Coronary artery (tissue), 2 donors: ENCODE measurements around the gene ADCY9.
"Not testable (repeated sequence)": the region's sequence is repeated elsewhere in the genome, so short reads cannot be mapped to it uniquely, and the experiment has no call there.

Experiments
- DNase-seq: peaks from one replicate; pipeline ENCODE4 v3.0.0-alpha.2; 2017; ENCODE audit warnings: low spot score
- H3K27ac ChIP-seq, 2 donors: fragments of 200-600 bp; sonication (generic); one replicate each; pipeline ENCODE4 v1.5.1; 2016 to 2019
- H3K4me3 ChIP-seq: fragments of 200-600 bp; sonication (generic); 2 replicates; pipeline ENCODE4 v1.5.1; 2016; ENCODE audit warnings: mild to moderate bottlenecking, moderate library complexity
- CTCF ChIP-seq: fragments of 200-600 bp; sonication (generic); IDR thresholded peaks from one replicate; pipeline ENCODE4 v1.5.1; 2019; ENCODE audit warnings: antibody characterized with exemption

ADCY9 gene

GRCh38 chr16:3952737-3953131 lies 163.5 kb downstream of the ADCY9 start:
- Histone ChIP-seq H3K4me3 (no peak overlapping the region), H3K27ac (peak overlapping the region; percentile 87 to 92)
- peak; percentile 96 for DNase-seq
- no peak for TF ChIP-seq CTCF

- no peak for TF ChIP-seq CTCF
- H3K27ac ChIP-seq: peak overlapping the region; percentile 87 to 92
- no peak for DNase-seq
- H3K4me3 ChIP-seq: peak overlapping the region; percentile 30
Observed at GRCh38 chr16:3951861-3952736, 164.1 kb downstream of the ADCY9 start.

GRCh38 chr16:3951380-3951779 lies 164.9 kb downstream of the ADCY9 start:
- H3K4me3 ChIP-seq: peak overlapping the region; percentile 59
- peak overlapping the region; percentile 87 to 92 for H3K27ac ChIP-seq
- DNase-seq: not testable (repeated sequence)

- peak; percentile 96 for DNase-seq
- peak overlapping the region; percentile 59 for H3K4me3 ChIP-seq
- H3K27ac ChIP-seq: peak overlapping the region; percentile 87 to 92
- no peak for TF ChIP-seq CTCF
Observed at GRCh38 chr16:3950343-3951193, 165.7 kb downstream of the ADCY9 start.

GRCh38 chr16:3949946-3950342 lies 166.3 kb downstream of the ADCY9 start:
- peak overlapping the region; percentile 87 to 92 for H3K27ac ChIP-seq
- peak overlapping the region; percentile 59 for H3K4me3 ChIP-seq
- TF ChIP-seq CTCF: no peak
- DNase-seq: no peak

- no peak for TF ChIP-seq CTCF
- peak; percentile 74 for DNase-seq
- Histone ChIP-seq H3K4me3 (peak overlapping the region; percentile 59), H3K27ac (peak overlapping the region; percentile 87 to 92)
Observed at GRCh38 chr16:3949287-3949686, 167.0 kb downstream of the ADCY9 start.

- Histone ChIP-seq H3K27ac (peak overlapping the region; percentile 87 to 92), H3K4me3 (no peak overlapping the region)
- TF ChIP-seq CTCF: no peak
- DNase-seq: peak; percentile 36
Observed at GRCh38 chr16:3948378-3948995, 167.8 kb downstream of the ADCY9 start.
